Smooth muscle cell (in vitro differentiated cells): ENCODE results near the gene PPM1F. TPM values are rescaled to one million over a fixed set of nuclear protein-coding genes. Genes with fewer than 3 reads are reported as not detected.

ENCODE experiments used
- DNase-seq: peaks from one replicate; lab custom pipeline; 2025; ENCODE audit not compliant: unreplicated experiment; lab: John Stamatoyannopoulos, UW
- H2AFZ ChIP-seq: fragments of 200-600 bp; sonication (generic); 2 replicates; pipeline ENCODE4 v1.6.0; 2016; ENCODE audit warnings: antibody characterized with exemption, low read depth, mild to moderate bottlenecking
- H3F3A ChIP-seq: fragments of 200-600 bp; sonication (generic); 2 replicates; pipeline ENCODE4 v1.6.0; 2017; ENCODE audit warnings: antibody characterized with exemption, low read depth
- H3K27ac ChIP-seq: fragments of 200-600 bp; sonication (generic); 2 replicates; pipeline ENCODE4 v1.5.1; 2016; ENCODE audit warnings: low read depth, mild to moderate bottlenecking
- H3K27me3 ChIP-seq: fragments of 200-600 bp; sonication (generic); 2 replicates; pipeline ENCODE4 v1.6.1; 2016; ENCODE audit warnings: low read depth, mild to moderate bottlenecking
- H3K36me3 ChIP-seq: fragments of 200-600 bp; sonication (generic); 2 replicates; pipeline ENCODE4 v1.5.1; 2016; ENCODE audit warnings: low read depth
- H3K4me1 ChIP-seq: fragments of 200-600 bp; sonication (generic); 2 replicates; pipeline ENCODE4 v1.5.1; 2016; ENCODE audit warnings: low read depth
- H3K4me2 ChIP-seq: fragments of 200-600 bp; sonication (generic); 2 replicates; pipeline ENCODE4 v1.6.0; 2016; ENCODE audit warnings: mild to moderate bottlenecking
- H3K4me3 ChIP-seq: fragments of 200-600 bp; sonication (generic); 2 replicates; pipeline ENCODE4 v1.5.1; 2016; ENCODE audit warnings: mild to moderate bottlenecking
- H3K79me2 ChIP-seq: fragments of 200-600 bp; sonication (generic); 2 replicates; pipeline ENCODE4 v1.6.0; 2016; ENCODE audit warnings: low read depth, mild to moderate bottlenecking
- H3K9ac ChIP-seq: fragments of 200-600 bp; sonication (generic); 2 replicates; pipeline ENCODE4 v1.6.0; 2016; ENCODE audit warnings: low read depth
- H3K9me3 ChIP-seq: fragments of 200-600 bp; sonication (generic); replicated peaks from 2 replicates; pipeline ENCODE4 v1.5.1; 2016; ENCODE audit warnings: low read depth
- H4K20me1 ChIP-seq: fragments of 200-600 bp; sonication (generic); 2 replicates; pipeline ENCODE4 v1.6.0; 2016; ENCODE audit warnings: low read depth
- WGBS: methylation state at CpG from one replicate; pipeline ENCODE4 v1.1.7; 2016; ENCODE audit warnings: low lambda C conversion rate; 5-methylcytosine and 5-hydroxymethylcytosine counted together
- polyA plus RNA-seq: library from polyadenylated mRNA; unstranded; fragments of >200 nt; fragmentation: Nextera tagmentation; extraction: Ambion mirVana; gene quantifications from 2 replicates; pipeline ENCODE4 v1.2.1, GENCODE V29; 2016
- total RNA-seq: library from RNA; depleted of rRNA; stranded (reverse); fragments of >200 nt; gene quantifications from 2 replicates; pipeline ENCODE4 v1.2.3, GENCODE V29; 2014
- TF ChIP-seq, protein P1 (sequence below): fragments of 200-600 bp; sonication (generic); IDR thresholded peaks from 2 replicates; pipeline ENCODE4 v1.5.1; 2017; ENCODE audit warnings: borderline replicate concordance, mild to moderate bottlenecking, antibody characterized with exemption; ENCODE audit not compliant: insufficient read depth, poor library complexity, severe bottlenecking

The PPM1F gene
- total and polyA plus RNA-seq, 2 experiments from 2014 or later: 11.8 to 15.2 TPM

DNA sequence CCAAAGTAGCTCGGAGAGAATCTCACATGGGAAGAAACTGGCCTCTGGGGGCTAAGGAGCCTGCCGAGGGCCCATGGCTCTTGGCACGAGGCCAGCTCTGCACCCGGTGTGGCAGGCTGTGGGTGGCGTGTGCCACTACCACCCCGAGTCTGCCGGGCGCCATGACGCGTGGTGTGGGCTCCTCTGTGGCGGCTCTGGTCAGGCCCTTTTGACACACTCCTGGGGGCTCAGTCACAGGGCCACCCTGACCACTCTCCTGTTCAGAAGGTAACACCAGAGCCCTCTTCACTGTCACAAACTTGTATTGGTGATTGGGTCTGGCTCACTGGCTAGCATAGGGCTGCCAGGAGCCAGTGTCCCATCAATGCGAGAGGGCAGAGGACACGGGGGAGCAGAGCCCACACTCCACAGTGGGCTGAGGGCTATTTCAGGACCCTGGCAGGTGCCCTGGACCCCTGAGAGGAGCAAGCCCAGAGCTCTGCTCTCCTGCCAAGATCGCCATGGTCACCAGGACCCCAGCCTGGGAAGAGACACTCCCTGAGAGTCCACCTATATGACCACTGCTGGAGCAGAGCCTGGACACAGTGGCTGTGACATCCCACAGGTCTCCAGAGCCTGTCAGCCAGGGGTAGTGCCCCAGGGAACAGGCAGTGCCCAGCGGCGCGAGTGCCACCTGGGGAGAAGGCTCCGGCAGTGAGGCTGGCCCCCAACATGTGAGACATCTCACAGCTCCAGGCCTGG, 8.6 kb upstream of the PPM1F start:
- H3K4me2 ChIP-seq: no peak overlapping the region
- H3F3A ChIP-seq: no peaks in the 10 kb centered on the region
- no peak overlapping the region for H3K27ac ChIP-seq
- H3K36me3 ChIP-seq: no peaks in the 10 kb centered on the region
- no peaks in the 10 kb centered on the region for H3K4me1 ChIP-seq
- H3K27me3 ChIP-seq: no peaks in the 10 kb centered on the region
- 91% methylated on average over 17 of the region's 18 CpGs for WGBS
- no peak for DNase-seq
- H3K9ac ChIP-seq: no peak overlapping the region
- TF ChIP-seq, protein P1, sequence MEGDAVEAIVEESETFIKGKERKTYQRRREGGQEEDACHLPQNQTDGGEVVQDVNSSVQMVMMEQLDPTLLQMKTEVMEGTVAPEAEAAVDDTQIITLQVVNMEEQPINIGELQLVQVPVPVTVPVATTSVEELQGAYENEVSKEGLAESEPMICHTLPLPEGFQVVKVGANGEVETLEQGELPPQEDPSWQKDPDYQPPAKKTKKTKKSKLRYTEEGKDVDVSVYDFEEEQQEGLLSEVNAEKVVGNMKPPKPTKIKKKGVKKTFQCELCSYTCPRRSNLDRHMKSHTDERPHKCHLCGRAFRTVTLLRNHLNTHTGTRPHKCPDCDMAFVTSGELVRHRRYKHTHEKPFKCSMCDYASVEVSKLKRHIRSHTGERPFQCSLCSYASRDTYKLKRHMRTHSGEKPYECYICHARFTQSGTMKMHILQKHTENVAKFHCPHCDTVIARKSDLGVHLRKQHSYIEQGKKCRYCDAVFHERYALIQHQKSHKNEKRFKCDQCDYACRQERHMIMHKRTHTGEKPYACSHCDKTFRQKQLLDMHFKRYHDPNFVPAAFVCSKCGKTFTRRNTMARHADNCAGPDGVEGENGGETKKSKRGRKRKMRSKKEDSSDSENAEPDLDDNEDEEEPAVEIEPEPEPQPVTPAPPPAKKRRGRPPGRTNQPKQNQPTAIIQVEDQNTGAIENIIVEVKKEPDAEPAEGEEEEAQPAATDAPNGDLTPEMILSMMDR: no peak
- no peak overlapping the region for H2AFZ ChIP-seq
- H3K9me3 ChIP-seq: no peaks in the 10 kb centered on the region
- no peak overlapping the region for H3K4me3 ChIP-seq
- no peaks in the 10 kb centered on the region for H3K79me2 ChIP-seq
- H4K20me1 ChIP-seq: no peaks in the 10 kb centered on the region

DNA sequence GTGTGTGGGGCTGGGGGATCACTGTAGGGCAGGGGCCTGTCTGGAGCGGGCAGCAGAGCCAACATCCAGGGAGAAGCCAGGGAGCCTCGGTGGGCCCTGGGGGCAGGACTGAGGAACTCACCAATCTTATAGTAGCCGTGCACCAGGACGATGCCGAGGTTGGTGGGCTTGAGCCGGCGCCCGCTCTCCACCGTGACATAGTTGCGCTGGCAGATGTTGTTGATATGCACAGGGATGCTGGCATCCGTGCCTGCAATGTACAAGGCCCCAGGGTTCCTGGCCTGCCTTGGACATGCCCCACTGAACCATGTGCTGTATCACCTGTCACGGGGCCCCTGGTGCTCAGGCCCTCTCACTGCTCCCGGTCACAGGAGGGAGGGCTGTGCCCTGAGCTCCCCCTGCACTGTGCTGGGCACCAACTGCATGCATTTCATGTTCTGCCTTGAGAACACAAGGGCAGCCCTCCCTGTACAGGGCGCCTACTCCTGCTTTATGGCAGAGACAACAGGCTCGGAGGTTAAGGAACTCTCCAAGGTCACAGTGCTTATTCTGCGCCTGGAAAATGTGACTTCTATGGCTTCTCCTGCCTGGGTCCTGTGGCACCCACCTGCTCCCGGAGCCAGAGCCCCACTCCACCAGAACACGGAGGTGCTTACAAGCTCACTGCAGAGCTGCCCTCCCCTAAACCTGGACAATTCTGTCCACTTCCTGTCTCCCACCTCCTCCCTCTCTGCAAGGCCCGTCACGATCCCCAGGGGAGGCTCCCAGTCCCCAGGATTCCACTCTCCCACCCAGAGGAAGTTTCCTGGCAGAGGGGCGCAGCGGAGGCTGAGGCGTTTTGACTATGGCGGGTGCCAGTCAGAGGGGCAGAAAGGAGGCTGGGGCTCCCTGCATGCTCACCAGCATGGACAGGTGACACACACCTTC, 7.8 kb upstream of the PPM1F start:
- no peaks in the 10 kb centered on the region for H3K27me3 ChIP-seq
- no peak for DNase-seq
- no peaks in the 10 kb centered on the region for H3K79me2 ChIP-seq
- H3F3A ChIP-seq: no peaks in the 10 kb centered on the region
- H3K4me3 ChIP-seq: no peak overlapping the region
- no peaks in the 10 kb centered on the region for H4K20me1 ChIP-seq
- no peak overlapping the region for H3K9ac ChIP-seq
- H3K36me3 ChIP-seq: no peaks in the 10 kb centered on the region
- TF ChIP-seq, protein P1: no peak
- H3K4me1 ChIP-seq: no peaks in the 10 kb centered on the region
- no peaks in the 10 kb centered on the region for H3K9me3 ChIP-seq
- 99% methylated on average over 24 of the region's 24 CpGs for WGBS
- H3K4me2 ChIP-seq: no peak overlapping the region
- no peak overlapping the region for H3K27ac ChIP-seq
- no peak overlapping the region for H2AFZ ChIP-seq

DNA sequence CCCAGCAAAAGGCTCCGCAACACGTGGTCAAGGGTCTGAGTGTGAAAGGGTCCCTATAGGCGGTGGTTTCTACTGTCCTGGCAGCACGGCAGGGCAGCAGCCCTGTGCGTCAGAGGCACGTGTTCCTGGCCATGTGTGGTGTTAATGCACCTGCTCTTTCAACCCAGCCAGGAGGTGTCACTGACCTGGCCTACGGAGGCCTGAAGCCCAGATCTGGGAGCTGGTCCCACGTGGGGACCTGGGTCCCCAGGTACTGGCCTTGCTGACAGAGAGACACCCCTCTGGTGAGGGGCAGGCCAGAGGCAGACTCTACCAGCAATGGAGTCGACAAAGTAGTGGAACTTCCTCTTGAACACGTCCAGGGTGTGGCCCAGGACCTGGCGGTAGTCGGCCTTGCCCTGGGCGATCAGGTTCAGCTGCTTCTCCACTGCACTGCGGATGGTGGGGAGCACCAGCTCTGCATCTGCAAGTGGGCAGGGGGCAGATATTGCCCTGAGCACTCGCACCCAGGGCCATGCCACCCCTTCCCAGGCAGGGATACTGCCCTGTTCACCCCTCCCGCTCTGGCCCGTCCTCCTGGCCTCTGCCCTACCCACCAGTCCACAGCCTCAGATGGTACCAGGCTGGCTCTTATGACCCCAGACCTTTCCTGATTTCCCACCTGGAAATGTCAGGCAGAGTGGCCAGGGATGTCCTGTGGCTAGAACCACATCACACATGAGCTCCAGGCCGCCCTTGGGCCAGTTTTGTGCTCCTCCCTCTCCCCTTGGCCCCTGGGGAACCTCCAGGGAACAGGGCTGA, 6.8 kb upstream of the PPM1F start:
- H4K20me1 ChIP-seq: no peaks in the 10 kb centered on the region

More for the DNA sequence above, 6.8 kb upstream of the PPM1F start:
- no peaks in the 10 kb centered on the region for H3K4me1 ChIP-seq
- H3K36me3 ChIP-seq: no peaks in the 10 kb centered on the region
- TF ChIP-seq, protein P1: no peak
- H2AFZ ChIP-seq: no peak overlapping the region
- no peak overlapping the region for H3K9ac ChIP-seq
- 95% methylated on average over 18 of the region's 18 CpGs for WGBS
- H3K27me3 ChIP-seq: no peaks in the 10 kb centered on the region
- H3K4me3 ChIP-seq: no peak overlapping the region
- H3K9me3 ChIP-seq: no peaks in the 10 kb centered on the region
- H3K4me2 ChIP-seq: no peak overlapping the region
- H3K27ac ChIP-seq: no peak overlapping the region
- H3F3A ChIP-seq: no peaks in the 10 kb centered on the region
- H3K79me2 ChIP-seq: no peaks in the 10 kb centered on the region
- no peak for DNase-seq
